ENCODE measurements around the gene RAPH1.

Gene RAPH1

GRCh38 chr2:203344667-203345066 is 190.4 kb downstream of the RAPH1 start:
- no peak for TF ChIP-seq CTCF (conservative IDR thresholded peaks at IDR 0.05; ENCODE audit: control insufficient read depth, insufficient read depth, low read depth, low read length)
- no peak for DNase-seq (ENCODE audit: low read depth)

More at GRCh38 chr2:203344667-203345066, 190.4 kb downstream of the RAPH1 start:
- no peak overlapping the region for H3K4me3 ChIP-seq (ENCODE audit: control insufficient read depth, low read depth, low read length)
